Neural crest cell (in vitro differentiated cells): ENCODE measurements around the gene SKIDA1. TPM values are rescaled to one million over a fixed set of nuclear protein-coding genes. Genes with fewer than 3 reads are reported as not detected.

Experiments
- DNase-seq: peaks from one replicate; pipeline ENCODE4 v3.0.0; 2021; ENCODE audit warnings: low read depth, mixed read lengths, low spot score
- H3K27ac Mint-ChIP-seq: one replicate; pipeline ENCODE4 v1.8.0; 2021; ENCODE audit warnings: mild to moderate bottlenecking, mixed read lengths; ENCODE audit not compliant: unreplicated experiment
- H3K27me3 Mint-ChIP-seq: 2 replicates; pipeline ENCODE4 v1.8.0; 2021; ENCODE audit warnings: low read depth, mild to moderate bottlenecking, mixed read lengths
- H3K36me3 Mint-ChIP-seq: 2 replicates; pipeline ENCODE4 v1.8.0; 2021; ENCODE audit warnings: low read depth, mild to moderate bottlenecking, mixed read lengths
- H3K4me1 Mint-ChIP-seq: 2 replicates; pipeline ENCODE4 v1.8.0; 2021; ENCODE audit warnings: mixed read lengths
- H3K4me3 Mint-ChIP-seq: one replicate; pipeline ENCODE4 v1.8.0; 2021; ENCODE audit warnings: mild to moderate bottlenecking, mixed read lengths
- H3K9me3 Mint-ChIP-seq: 2 replicates; pipeline ENCODE4 v1.8.0; 2021; ENCODE audit warnings: mixed read lengths
- CTCF ChIP-seq: fragments of 200-600 bp; sonication (generic); conservative IDR thresholded peaks from 2 replicates; pipeline ENCODE4 v1.5.0; 2021; ENCODE audit warnings: antibody characterized with exemption, mild to moderate bottlenecking
- total RNA-seq: library from RNA; stranded (reverse); gene quantifications from 2 replicates; pipeline ENCODE4 v1.2.1, GENCODE V29; 2021

SKIDA1 gene
- total RNA-seq, 1 donor from 2014 or later, result 53.0 TPM

DNA sequence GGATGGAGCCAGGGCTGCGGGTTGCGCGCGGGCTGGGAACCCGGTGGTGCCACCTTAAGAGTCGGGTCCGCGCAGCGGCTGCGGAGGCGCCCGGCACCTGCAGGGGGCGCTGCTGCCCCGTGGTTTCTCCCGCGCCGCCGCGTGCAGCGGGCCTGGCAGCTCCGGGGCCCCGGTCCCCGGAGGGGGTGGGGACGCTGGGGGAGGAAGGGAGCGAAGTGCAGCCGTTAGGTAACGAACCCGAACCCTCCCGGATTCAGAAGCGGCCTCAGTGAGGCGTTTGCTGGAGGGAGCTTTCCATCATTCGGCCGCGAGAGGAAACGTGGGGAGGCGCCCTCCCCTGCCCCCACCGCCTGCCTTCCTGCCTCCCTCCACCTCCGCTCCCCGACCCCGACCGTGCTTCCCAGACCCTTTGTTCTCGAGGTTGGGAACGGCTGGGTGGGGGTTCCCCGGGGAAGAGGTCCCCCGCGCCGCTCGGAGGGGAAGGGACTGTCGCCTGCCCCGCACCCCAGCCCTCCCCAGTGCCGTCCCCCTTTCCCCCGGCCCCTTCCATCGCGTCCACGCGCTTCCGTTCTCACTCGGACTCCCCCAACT lies 29.6 kb downstream of the SKIDA1 start:
- DNase-seq, result peak; percentile 97
- H3K27ac Mint-ChIP-seq, result peak overlapping the region; percentile 96
- peak overlapping the region; percentile 92 for H3K4me3 Mint-ChIP-seq
- no peaks in the 10 kb centered on the region for H3K9me3 Mint-ChIP-seq
- H3K4me1 Mint-ChIP-seq, result peaks cover 55% of the 10 kb centered on the region
- peaks cover 2% of the 10 kb centered on the region for H3K36me3 Mint-ChIP-seq
- peak; percentile 99 for TF ChIP-seq CTCF
- peaks cover 3% of the 10 kb centered on the region for H3K27me3 Mint-ChIP-seq

- Mint-ChIP-seq H3K27ac (peak overlapping the region; percentile 79), H3K27me3 (peaks cover 3% of the 10 kb centered on the region), H3K9me3 (no peaks in the 10 kb centered on the region), H3K36me3 (peaks cover 2% of the 10 kb centered on the region), H3K4me3 (peak overlapping the region; percentile 92), H3K4me1 (peaks cover 53% of the 10 kb centered on the region)
- TF ChIP-seq CTCF, result no peak
- no peak for DNase-seq
Measured at GRCh38 chr10:21495002-21495751, 30.3 kb downstream of the SKIDA1 start.

- Mint-ChIP-seq H3K4me1 (peaks cover 49% of the 10 kb centered on the region), H3K4me3 (peak overlapping the region; percentile 92), H3K27ac (peak overlapping the region; percentile 63), H3K9me3 (no peaks in the 10 kb centered on the region), H3K36me3 (peaks cover 2% of the 10 kb centered on the region), H3K27me3 (peaks cover 3% of the 10 kb centered on the region)
- DNase-seq, result no peak
- no peak for TF ChIP-seq CTCF
Measured at GRCh38 chr10:21494191-21495001, 31.1 kb downstream of the SKIDA1 start.

GRCh38 chr10:21493784-21494183 lies 31.7 kb downstream of the SKIDA1 start:
- peak overlapping the region; percentile 90 for H3K4me3 Mint-ChIP-seq
- H3K27me3 Mint-ChIP-seq, result peaks cover 3% of the 10 kb centered on the region
- no peak for TF ChIP-seq CTCF
- no peaks in the 10 kb centered on the region for H3K9me3 Mint-ChIP-seq
- H3K36me3 Mint-ChIP-seq, result peaks cover 2% of the 10 kb centered on the region
- peaks cover 49% of the 10 kb centered on the region for H3K4me1 Mint-ChIP-seq
- no peak for DNase-seq
- peak overlapping the region; percentile 84 for H3K27ac Mint-ChIP-seq

DNA sequence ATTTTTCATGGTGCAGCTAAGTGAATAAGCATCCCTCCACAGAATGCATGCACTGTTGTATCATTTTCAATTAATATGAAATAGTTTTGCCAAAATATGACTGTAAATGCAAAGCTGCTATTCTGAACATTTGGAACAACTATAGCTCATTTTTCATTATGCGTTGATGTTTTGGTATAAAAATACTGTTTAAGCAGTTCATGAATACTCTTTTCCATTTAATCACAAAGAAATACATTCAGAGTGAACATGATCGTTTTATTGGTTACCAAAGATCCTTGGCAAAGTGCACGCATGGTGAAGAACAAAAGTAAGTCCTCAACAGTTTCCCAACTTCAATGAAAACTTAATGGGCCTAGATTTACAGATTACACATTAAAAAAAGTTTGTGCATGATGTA lies 33.1 kb downstream of the SKIDA1 start:
- Mint-ChIP-seq H3K27ac (no peak overlapping the region), H3K27me3 (peaks cover 3% of the 10 kb centered on the region), H3K4me3 (peak overlapping the region; percentile 56), H3K4me1 (peaks cover 40% of the 10 kb centered on the region), H3K36me3 (peaks cover 2% of the 10 kb centered on the region), H3K9me3 (no peaks in the 10 kb centered on the region)
- no peak for DNase-seq
- no peak for TF ChIP-seq CTCF
